Transverse colon (tissue), 4 donors: ENCODE measurements around the gene GPR156.

Experiments used
- EP300 ChIP-seq: sonication (generic); formaldehyde crosslinking; IDR thresholded peaks from one replicate; pipeline ENCODE4 v1.6.1; 2017; ENCODE audit warnings: antibody characterized with exemption, low read depth
- POLR2A ChIP-seq: fragments of 450-650 bp; IDR thresholded peaks from one replicate; pipeline ENCODE4 v1.6.1; 2016; ENCODE audit warnings: antibody characterized with exemption, mild to moderate bottlenecking, moderate library complexity
- POLR2AphosphoS5 ChIP-seq, 3 donors: sonication (generic); formaldehyde crosslinking; IDR thresholded peaks; one replicate each; pipeline ENCODE4 v1.6.1; 2016; ENCODE audit warnings: antibody characterized with exemption in 3 of 3
- TF ChIP-seq, protein P1 (sequence below), 5 experiments: fragments of 200-600 bp in 3 of 5; fragments of 450-650 bp in 2 of 5; sonication (generic) in 3 of 5; IDR thresholded peaks; 1 replicate in 2 of 5; 2 replicates in 3 of 5; pipeline ENCODE4 v1.5.1; 2016 to 2017; ENCODE audit warnings: antibody characterized with exemption in 5 of 5, inconsistent platforms in 3 of 5, mild to moderate bottlenecking in 2 of 5, moderate library complexity in 1 of 5

DNA sequence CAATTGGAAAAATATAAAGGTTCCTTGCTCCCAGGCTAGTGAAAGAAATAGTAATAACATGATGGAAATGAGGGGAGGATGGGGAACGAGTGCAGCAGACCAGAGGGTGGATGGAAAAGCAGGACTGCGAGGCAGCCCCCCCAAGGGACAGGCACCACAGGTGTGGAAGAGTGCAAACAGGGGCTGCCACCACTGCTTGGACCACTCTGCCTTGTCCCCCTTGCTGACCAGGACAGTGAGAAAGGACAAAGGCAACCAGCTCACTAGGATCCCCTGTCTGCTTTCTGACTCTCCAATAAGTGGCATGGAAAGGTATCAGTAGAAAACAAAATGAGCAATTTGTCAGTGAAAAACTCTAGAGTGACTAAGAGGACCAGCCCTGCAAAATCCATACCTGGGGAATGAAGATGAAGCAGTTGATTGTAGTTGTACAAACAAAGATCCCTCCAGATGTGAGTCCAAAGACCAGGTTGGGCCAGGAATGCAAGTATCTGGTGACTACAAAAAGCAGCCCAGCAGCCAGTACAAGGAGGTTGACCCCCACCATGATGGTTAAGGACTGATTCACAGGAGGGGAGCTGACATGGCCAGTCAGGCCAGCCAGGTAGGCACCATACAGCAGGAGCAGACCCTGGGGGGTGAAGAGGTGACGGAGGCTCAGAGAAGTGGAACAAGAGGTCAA lies 104.2 kb downstream of the GPR156 start:
- TF ChIP-seq EP300 (no peak), POLR2AphosphoS5 (IDR thresholded peaks at IDR 0.05) (no peak), POLR2A (no peak)
- TF ChIP-seq, protein P1, sequence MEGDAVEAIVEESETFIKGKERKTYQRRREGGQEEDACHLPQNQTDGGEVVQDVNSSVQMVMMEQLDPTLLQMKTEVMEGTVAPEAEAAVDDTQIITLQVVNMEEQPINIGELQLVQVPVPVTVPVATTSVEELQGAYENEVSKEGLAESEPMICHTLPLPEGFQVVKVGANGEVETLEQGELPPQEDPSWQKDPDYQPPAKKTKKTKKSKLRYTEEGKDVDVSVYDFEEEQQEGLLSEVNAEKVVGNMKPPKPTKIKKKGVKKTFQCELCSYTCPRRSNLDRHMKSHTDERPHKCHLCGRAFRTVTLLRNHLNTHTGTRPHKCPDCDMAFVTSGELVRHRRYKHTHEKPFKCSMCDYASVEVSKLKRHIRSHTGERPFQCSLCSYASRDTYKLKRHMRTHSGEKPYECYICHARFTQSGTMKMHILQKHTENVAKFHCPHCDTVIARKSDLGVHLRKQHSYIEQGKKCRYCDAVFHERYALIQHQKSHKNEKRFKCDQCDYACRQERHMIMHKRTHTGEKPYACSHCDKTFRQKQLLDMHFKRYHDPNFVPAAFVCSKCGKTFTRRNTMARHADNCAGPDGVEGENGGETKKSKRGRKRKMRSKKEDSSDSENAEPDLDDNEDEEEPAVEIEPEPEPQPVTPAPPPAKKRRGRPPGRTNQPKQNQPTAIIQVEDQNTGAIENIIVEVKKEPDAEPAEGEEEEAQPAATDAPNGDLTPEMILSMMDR (IDR thresholded peaks at IDR 0.05), result no peak
